GM13976 (cell line): Measurements from ENCODE around the gene CCM2L.

ENCODE experiments used
- DNase-seq: peaks from one replicate; pipeline ENCODE4 v3.0.0; 2012; ENCODE audit warnings: low spot score
- CTCF ChIP-seq: IDR thresholded peaks from 2 replicates; pipeline ENCODE4 v1.5.1; 2012; ENCODE audit warnings: borderline replicate concordance, mild to moderate bottlenecking; ENCODE audit not compliant: insufficient read depth; ENCODE audit errors: extremely low read depth, missing control alignments, control extremely low read depth
- in situ Hi-C: fragments of 300-500 bp; cut with MboI; formaldehyde crosslinking; loops from one replicate; pipeline ENCODE4 v1.12.0; 2022; ENCODE audit warnings: low sequenced_read_pairs, mixed read lengths, inconsistent platforms; ENCODE audit not compliant: unreplicated experiment

The CCM2L gene

GRCh38 chr20:31979713-31980426 lies 30.4 kb upstream of the CCM2L start:
- in situ Hi-C loops, result no loop called here
- TF ChIP-seq CTCF, result no peak
- DNase-seq, result no peak

- DNase-seq, result no peak
- TF ChIP-seq CTCF, result no peak
- in situ Hi-C loops, result no loop called here
Observed at GRCh38 chr20:31981784-31982183, 28.5 kb upstream of the CCM2L start.

GRCh38 chr20:31984981-31985471 lies 25.2 kb upstream of the CCM2L start:
- no peak for TF ChIP-seq CTCF
- DNase-seq, result no peak
- in situ Hi-C loops, result no loop called here

- TF ChIP-seq CTCF, result no peak
- in situ Hi-C loops, result no loop called here
Observed at GRCh38 chr20:31987744-31988143, 22.5 kb upstream of the CCM2L start.

GRCh38 chr20:31988430-31989015 lies 21.7 kb upstream of the CCM2L start:
- no peak for TF ChIP-seq CTCF
- in situ Hi-C loops, result no loop called here
- DNase-seq, result no peak

More at GRCh38 chr20:31987744-31988143, 22.5 kb upstream of the CCM2L start:
- no peak for DNase-seq

- no peak for TF ChIP-seq CTCF
- no peak for DNase-seq
- in situ Hi-C loops, result no loop called here
Observed at GRCh38 chr20:31989030-31989645, 21.1 kb upstream of the CCM2L start.
